Vagina (tissue), 2 donors: ENCODE data around the gene ARCN1. TPM values are rescaled to one million over a fixed set of nuclear protein-coding genes. Genes with fewer than 3 reads are reported as not detected.
"Not testable (repeated sequence)": the region's sequence is repeated elsewhere in the genome, so short reads cannot be mapped to it uniquely, and the experiment has no call there.

Experiments
- DNase-seq, 2 donors: peaks; one replicate each; pipeline ENCODE4 v3.0.0-alpha.2; 2017; ENCODE audit errors: extremely low spot score in 2 of 2
- H3K27ac ChIP-seq: fragments of 200-600 bp; sonication (generic); one replicate; pipeline ENCODE4 v1.5.1; 2019
- H3K27me3 ChIP-seq: fragments of 200-600 bp; sonication (generic); one replicate; pipeline ENCODE4 v1.5.1; 2019
- H3K36me3 ChIP-seq, 2 donors: fragments of 200-600 bp; sonication (generic); one replicate each; pipeline ENCODE4 v1.5.1; 2017 to 2019
- H3K4me1 ChIP-seq: fragments of 200-600 bp; sonication (generic); one replicate; pipeline ENCODE4 v1.5.1; 2019
- H3K4me3 ChIP-seq, 2 donors: fragments of 200-600 bp; sonication (generic); 1 replicate in 1 of 2; 2 replicates in 1 of 2; pipeline ENCODE4 v1.5.1; 2016 to 2019
- H3K9me3 ChIP-seq: fragments of 200-600 bp; sonication (generic); one replicate; pipeline ENCODE4 v1.5.1; 2019
- CTCF ChIP-seq, 3 experiments: fragments of 450-650 bp in 2 of 3; fragments of 200-600 bp in 1 of 3; sonication (generic) in 1 of 3; IDR thresholded peaks; one replicate each; pipeline ENCODE4 v1.5.1; 2017 to 2019; ENCODE audit warnings: antibody characterized with exemption in 3 of 3, mild to moderate bottlenecking in 2 of 3, moderate library complexity in 2 of 3
- POLR2A ChIP-seq, 2 donors: fragments of 450-650 bp; IDR thresholded peaks; one replicate each; pipeline ENCODE4 v1.6.1; 2017; ENCODE audit warnings: antibody characterized with exemption in 2 of 2, mild to moderate bottlenecking in 2 of 2, moderate library complexity in 2 of 2
- POLR2AphosphoS5 ChIP-seq, 2 donors: sonication (generic); formaldehyde crosslinking; IDR thresholded peaks; one replicate each; pipeline ENCODE4 v1.9.0; 2017; ENCODE audit warnings: antibody characterized with exemption in 2 of 2, mild to moderate bottlenecking in 2 of 2, low read depth in 1 of 2; ENCODE audit not compliant: insufficient read depth in 1 of 2
- intact Hi-C: fragments of 100-400 bp; cut with DNase I; formaldehyde crosslinking; loops from one replicate; pipeline ENCODE4 v1.15.1; 2023
- total RNA-seq: library from RNA; depleted of rRNA; stranded (reverse); fragments of >200 nt; gene quantifications from one replicate; pipeline ENCODE4 v1.2.3, GENCODE V29; 2016

Gene ARCN1
- total RNA-seq, 1 donor from 2014 or later: 78.6 TPM

GRCh38 chr11:118602331-118602730 is 30.1 kb downstream of the ARCN1 start:
- no peak for DNase-seq
- no peak for TF ChIP-seq POLR2AphosphoS5 (IDR thresholded peaks at IDR 0.05; ENCODE audit: insufficient read depth in 1 of 2, low read depth in 1 of 2)
- TF ChIP-seq CTCF (IDR thresholded peaks at IDR 0.05): no peak
- no peak for TF ChIP-seq POLR2A (IDR thresholded peaks at IDR 0.05)
- intact Hi-C loops: no loop called here
- H3K9me3 ChIP-seq: no peaks in the 10 kb centered on the region
- H3K27ac ChIP-seq: peak overlapping the region; percentile 98
- H3K4me1 ChIP-seq: peaks cover 50% of the 10 kb centered on the region
- no peaks in the 10 kb centered on the region for H3K27me3 ChIP-seq
- peaks cover 0 to 38% of the 10 kb centered on the region in 2 donors for H3K36me3 ChIP-seq
- no peak overlapping the region for H3K4me3 ChIP-seq

GRCh38 chr11:118603709-118604108 is 31.5 kb downstream of the ARCN1 start:
- DNase-seq, intact Hi-C loops, H3K9me3 ChIP-seq, H3K27me3 ChIP-seq, H3K4me3 ChIP-seq: not testable (repeated sequence)
- Histone ChIP-seq H3K27ac (peak overlapping the region; percentile 98), H3K4me1 (peaks cover 57% of the 10 kb centered on the region), H3K36me3 (peaks cover 0 to 32% of the 10 kb centered on the region in 2 donors)

GRCh38 chr11:118604566-118604965 is 32.4 kb downstream of the ARCN1 start:
- Histone ChIP-seq H3K36me3 (peaks cover 0 to 24% of the 10 kb centered on the region in 2 donors), H3K4me1 (peaks cover 65% of the 10 kb centered on the region), H3K27me3 (no peaks in the 10 kb centered on the region), H3K4me3 (no peak overlapping the region), H3K27ac (peak overlapping the region; percentile 98), H3K9me3 (no peaks in the 10 kb centered on the region)
- no peak for TF ChIP-seq POLR2AphosphoS5 (IDR thresholded peaks at IDR 0.05; ENCODE audit: insufficient read depth in 1 of 2, low read depth in 1 of 2)
- no peak for TF ChIP-seq POLR2A (IDR thresholded peaks at IDR 0.05)
- TF ChIP-seq CTCF (IDR thresholded peaks at IDR 0.05): no peak
- DNase-seq: no peak
- intact Hi-C loops: no loop called here

- TF ChIP-seq POLR2A (IDR thresholded peaks at IDR 0.05) (peak in 1 of 2 donors; percentile 36), POLR2AphosphoS5 (IDR thresholded peaks at IDR 0.05; ENCODE audit: insufficient read depth in 1 of 2, low read depth in 1 of 2) (peak; percentile 80 to 92), CTCF (IDR thresholded peaks at IDR 0.05) (no peak)
- no peak overlapping the region for H3K4me3 ChIP-seq
- H3K27ac ChIP-seq: peak overlapping the region; percentile 98
- H3K27me3 ChIP-seq: no peaks in the 10 kb centered on the region
- intact Hi-C loops: no loop called here
- peaks cover 0 to 17% of the 10 kb centered on the region in 2 donors for H3K36me3 ChIP-seq
- DNase-seq: peak in 1 of 2 donors; percentile 98
- peaks cover 73% of the 10 kb centered on the region for H3K4me1 ChIP-seq
- no peaks in the 10 kb centered on the region for H3K9me3 ChIP-seq
Observed at GRCh38 chr11:118605116-118605867, 33.1 kb downstream of the ARCN1 start.

GRCh38 chr11:118606157-118606843 is 34.1 kb downstream of the ARCN1 start:
- H3K27me3 ChIP-seq: no peaks in the 10 kb centered on the region
- peak overlapping the region; percentile 98 for H3K27ac ChIP-seq
- H3K4me3 ChIP-seq: no peak overlapping the region
- intact Hi-C loops: no loop called here
- peaks cover 0 to 7% of the 10 kb centered on the region in 2 donors for H3K36me3 ChIP-seq
- H3K4me1 ChIP-seq: peaks cover 82% of the 10 kb centered on the region
- DNase-seq: no peak
- TF ChIP-seq POLR2AphosphoS5 (IDR thresholded peaks at IDR 0.05; ENCODE audit: insufficient read depth in 1 of 2, low read depth in 1 of 2) (no peak), POLR2A (IDR thresholded peaks at IDR 0.05) (no peak), CTCF (IDR thresholded peaks at IDR 0.05) (no peak)
- H3K9me3 ChIP-seq: no peaks in the 10 kb centered on the region
